ENCODE measurements around the gene SYT7. TPM values are rescaled to one million over a fixed set of nuclear protein-coding genes. Genes with fewer than 3 reads are reported as not detected.

Gene SYT7
- total and polyA plus RNA-seq, 2 of the 4 experiments (the other 2 are of a cell fraction), result under 0.01 to 0.19 TPM

- Histone ChIP-seq H3K9me1 (ENCODE audit: insufficient read depth, low read length) (no peaks in the 10 kb centered on the region), H2BK15ac (ENCODE audit: low read depth, low read length) (no peak overlapping the region), H2BK5ac (ENCODE audit: low read depth, low read length, poor library complexity, severe bottlenecking) (no peak overlapping the region), H2AFZ (replicated peaks; ENCODE audit: low read length, poor library complexity) (no peak overlapping the region), H3K27me3 (ENCODE audit: control insufficient read depth, insufficient read depth, low read length) (peaks cover 69% of the 10 kb centered on the region), H3K9ac (ENCODE audit: low read depth, low read length) (no peak overlapping the region), H2AK9ac (replicated peaks; ENCODE audit: low read depth, low read length, poor library complexity) (no peak overlapping the region), H2BK120ac (ENCODE audit: low read depth, low read length) (no peak overlapping the region), H3K4me3 (ENCODE audit: insufficient read depth, low read depth, low read length) (no peak overlapping the region), H2AK5ac (ENCODE audit: low read depth, low read length) (no peak overlapping the region), H4K8ac (ENCODE audit: low read depth in 2 of 2, low read length in 2 of 2) (no peak overlapping the region), H3K4me2 (ENCODE audit: low read depth, low read length) (no peak overlapping the region), H3K79me1 (ENCODE audit: low read depth in 1 of 2, low read length in 2 of 2) (no peaks in the 10 kb centered on the region), H3K9me3 (ENCODE audit: control insufficient read depth, insufficient read depth, low read length) (no peaks in the 10 kb centered on the region; the same call in 1 of the 2 replicates), H3K56ac (ENCODE audit: extremely low read depth, insufficient read depth, low read length) (no peak overlapping the region), H3K36me3 (ENCODE audit: control insufficient read depth, insufficient read depth, low read length) (no peaks in the 10 kb centered on the region), H3K14ac (replicated peaks; ENCODE audit: low read depth, low read length) (no peak overlapping the region), H4K20me1 (ENCODE audit: insufficient read depth, low read length) (no peaks in the 10 kb centered on the region), H4K91ac (ENCODE audit: insufficient read depth, low read depth, low read length) (no peak overlapping the region), H3K4me1 (ENCODE audit: control insufficient read depth, insufficient read depth, low read length) (no peaks in the 10 kb centered on the region), H2BK20ac (ENCODE audit: low read depth, low read length) (no peak overlapping the region), H3K18ac (ENCODE audit: low read depth, low read length) (no peak overlapping the region), H3K23ac (ENCODE audit: low read depth, low read length) (no peak overlapping the region), H3K4ac (ENCODE audit: low read depth, low read length) (no peak overlapping the region), H3K27ac (ENCODE audit: insufficient read depth, low read length) (no peak overlapping the region), H4K5ac (ENCODE audit: low read depth, low read length) (no peak overlapping the region)
- BruUV-seq (replicated peaks), result no TSS peak
- intact Hi-C loops (cut with micrococcal nuclease), result no loop called here
- ATAC-seq (ENCODE audit: low read depth), result no peak
- TF ChIP-seq USF2 (IDR thresholded peaks at IDR 0.05; ENCODE audit: low read depth, low read length) (no peak), POLR2A (IDR thresholded peaks at IDR 0.05; ENCODE audit: low read depth, low read length) (no peak), FOS (IDR thresholded peaks at IDR 0.05; ENCODE audit: low read depth, low read length) (no peak), MAZ (IDR thresholded peaks at IDR 0.05; ENCODE audit: borderline replicate concordance, low read depth, low read length) (no peak), SMC3 (IDR thresholded peaks at IDR 0.05; ENCODE audit: low read depth, low read length) (no peak), RFX5 (IDR thresholded peaks at IDR 0.05; ENCODE audit: low read depth, low read length) (no peak), BHLHE40 (IDR thresholded peaks at IDR 0.05; ENCODE audit: low read depth, low read length) (no peak), NFE2L2 (IDR thresholded peaks at IDR 0.05; ENCODE audit: low read depth, low read length) (no peak), MXI1 (IDR thresholded peaks at IDR 0.05; ENCODE audit: borderline replicate concordance, low read depth, low read length) (no peak), ELK1 (IDR thresholded peaks at IDR 0.05; ENCODE audit: borderline replicate concordance, low read depth, low read length) (no peak), MAFK (IDR thresholded peaks at IDR 0.05; ENCODE audit: low read depth, low read length) (no peak), RCOR1 (IDR thresholded peaks at IDR 0.05; ENCODE audit: insufficient replicate concordance, low read length) (no peak), CHD1 (IDR thresholded peaks at IDR 0.05; ENCODE audit: low read depth, low read length) (no peak), CEBPB (IDR thresholded peaks at IDR 0.05; ENCODE audit: low read depth, low read length) (no peak), RAD21 (IDR thresholded peaks at IDR 0.05; ENCODE audit: low read length) (no peak), CTCF (conservative IDR thresholded peaks at IDR 0.05; ENCODE audit: low read depth, low read length) (no peak)
- in situ Hi-C loops (cut with MboI; ENCODE audit: low sequenced_read_pairs), result no loop called here
- DNase-seq, result no peak
- ChIA-PET POLR2A (ENCODE audit: unreplicated experiment) (no interaction called here), CTCF (no interaction called here)
- dilution Hi-C loops (cut with HindIII; ENCODE audit: low sequenced_read_pairs, unreplicated experiment), result no loop called here
- WGBS, 2 experiments (ENCODE audit: extremely low coverage in 2 of 2, insufficient read length in 1 of 2), result 40% methylated on average over 2 of the region's 10 CpGs; no CpG with 5 or more reads in 1 of the 2 experiments
Observed at GRCh38 chr11:61505640-61506155, 75.2 kb downstream of the SYT7 start.

Measured in IMR-90 (cell line).